ENCODE data around the gene HABP2. TPM values are rescaled to one million over a fixed set of nuclear protein-coding genes. Genes with fewer than 3 reads are reported as not detected.

The HABP2 gene
- total RNA-seq, 6 experiments from 2014 or later: 162 to 705 (median 372) TPM

- Histone ChIP-seq H3K4me3 (no peak overlapping the region), H3K27me3 (no peaks in the 10 kb centered on the region), H3K27ac (no peak overlapping the region), H3K36me3 (no peaks in the 10 kb centered on the region), H3K9me3 (no peaks in the 10 kb centered on the region), H3K4me1 (peaks cover 0 to 13% (median 0%) of the 10 kb centered on the region in 4 donors)
- intact Hi-C loops (cut with DNase I): no loop called here
- DNase-seq: no peak
- TF ChIP-seq CTCF (IDR thresholded peaks at IDR 0.05): no peak
- TF ChIP-seq POLR2A (IDR thresholded peaks at IDR 0.05): no peak
- no peak for ATAC-seq
- WGBS (ENCODE audit: insufficient coverage, low coverage, low lambda C conversion rate, missing lambda C conversion rate): 100% methylated on average over 1 of the region's 1 CpG
Observed at GRCh38 chr10:113619401-113619800, 66.5 kb downstream of the HABP2 start.

- TF ChIP-seq CTCF (IDR thresholded peaks at IDR 0.05) (no peak), POLR2A (IDR thresholded peaks at IDR 0.05) (no peak)
- Histone ChIP-seq H3K9me3 (no peaks in the 10 kb centered on the region), H3K4me1 (peaks cover 0 to 13% (median 0%) of the 10 kb centered on the region in 4 donors), H3K4me3 (no peak overlapping the region), H3K27me3 (no peaks in the 10 kb centered on the region), H3K36me3 (no peaks in the 10 kb centered on the region), H3K27ac (no peak overlapping the region)
- 76% methylated on average over 5 of the region's 8 CpGs for WGBS (ENCODE audit: insufficient coverage, low coverage, low lambda C conversion rate, missing lambda C conversion rate)
- DNase-seq (no peak), ATAC-seq (no peak)
- intact Hi-C loops (cut with DNase I): no loop called here
Observed at GRCh38 chr10:113620511-113620910, 67.7 kb downstream of the HABP2 start.

- peaks cover 0 to 13% (median 0%) of the 10 kb centered on the region in 4 donors for H3K4me1 ChIP-seq
- ATAC-seq (no peak), DNase-seq (no peak)
- H3K27me3 ChIP-seq: no peaks in the 10 kb centered on the region
- TF ChIP-seq POLR2A (IDR thresholded peaks at IDR 0.05): no peak
- TF ChIP-seq CTCF (IDR thresholded peaks at IDR 0.05): no peak
- H3K9me3 ChIP-seq: no peaks in the 10 kb centered on the region
- no peak overlapping the region for H3K4me3 ChIP-seq
- H3K36me3 ChIP-seq: no peaks in the 10 kb centered on the region
- 82% methylated on average over 9 of the region's 9 CpGs for WGBS (ENCODE audit: insufficient coverage, low coverage, low lambda C conversion rate, missing lambda C conversion rate)
- H3K27ac ChIP-seq: no peak overlapping the region
- intact Hi-C loops (cut with DNase I): no loop called here
Observed at GRCh38 chr10:113620936-113621335, 68.1 kb downstream of the HABP2 start.

GRCh38 chr10:113621799-113622198 is 68.9 kb downstream of the HABP2 start:
- Histone ChIP-seq H3K27me3 (no peaks in the 10 kb centered on the region), H3K36me3 (no peaks in the 10 kb centered on the region), H3K27ac (no peak overlapping the region), H3K4me1 (peaks cover 0 to 13% (median 0%) of the 10 kb centered on the region in 4 donors), H3K4me3 (no peak overlapping the region), H3K9me3 (no peaks in the 10 kb centered on the region)
- DNase-seq (no peak), ATAC-seq (no peak)
- TF ChIP-seq POLR2A (IDR thresholded peaks at IDR 0.05): no peak
- no peak for TF ChIP-seq CTCF (IDR thresholded peaks at IDR 0.05)
- WGBS (ENCODE audit: insufficient coverage, low coverage, low lambda C conversion rate, missing lambda C conversion rate): 67% methylated on average over 3 of the region's 8 CpGs
- intact Hi-C loops (cut with DNase I): no loop called here

GRCh38 chr10:113622831-113623230 is 70.0 kb downstream of the HABP2 start:
- ATAC-seq (no peak), DNase-seq (no peak)
- TF ChIP-seq CTCF (IDR thresholded peaks at IDR 0.05): no peak
- Histone ChIP-seq H3K9me3 (no peaks in the 10 kb centered on the region), H3K4me3 (no peak overlapping the region), H3K4me1 (peaks cover 0 to 11% (median 0%) of the 10 kb centered on the region in 4 donors), H3K27me3 (no peaks in the 10 kb centered on the region), H3K27ac (no peak overlapping the region), H3K36me3 (no peaks in the 10 kb centered on the region)
- 67% methylated on average over 4 of the region's 4 CpGs for WGBS (ENCODE audit: insufficient coverage, low coverage, low lambda C conversion rate, missing lambda C conversion rate)
- intact Hi-C loops (cut with DNase I): no loop called here
